SIG-M5 treated with dmso at 0.1 percent for 504 hours (cell line): Measurements from ENCODE around the gene PTPRB.

ENCODE experiments used
- DNase-seq: peaks from one replicate; lab custom pipeline; 2025; ENCODE audit not compliant: unreplicated experiment; lab: John Stamatoyannopoulos, UW

The PTPRB gene

DNA sequence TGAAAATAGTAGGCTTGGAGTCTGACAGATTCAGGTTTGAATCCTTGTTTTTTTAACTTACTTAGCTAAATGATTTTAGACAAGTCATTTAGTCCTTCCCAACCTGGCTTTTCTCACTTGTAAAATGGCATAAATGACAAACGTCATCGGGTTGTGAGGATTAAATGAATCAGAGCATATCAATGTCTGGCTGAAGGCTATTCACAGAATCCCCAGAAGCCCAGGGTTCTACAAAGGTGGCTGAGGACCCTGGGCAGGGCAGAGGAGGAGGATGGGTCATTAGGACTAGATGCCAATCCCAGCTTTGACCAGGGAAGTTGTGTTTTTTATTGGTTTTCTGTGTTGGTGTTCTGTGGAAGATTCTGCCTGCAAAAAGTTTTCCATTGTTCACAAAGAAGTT, 7.6 kb upstream of the PTPRB start:
- DNase-seq = no peak

DNA sequence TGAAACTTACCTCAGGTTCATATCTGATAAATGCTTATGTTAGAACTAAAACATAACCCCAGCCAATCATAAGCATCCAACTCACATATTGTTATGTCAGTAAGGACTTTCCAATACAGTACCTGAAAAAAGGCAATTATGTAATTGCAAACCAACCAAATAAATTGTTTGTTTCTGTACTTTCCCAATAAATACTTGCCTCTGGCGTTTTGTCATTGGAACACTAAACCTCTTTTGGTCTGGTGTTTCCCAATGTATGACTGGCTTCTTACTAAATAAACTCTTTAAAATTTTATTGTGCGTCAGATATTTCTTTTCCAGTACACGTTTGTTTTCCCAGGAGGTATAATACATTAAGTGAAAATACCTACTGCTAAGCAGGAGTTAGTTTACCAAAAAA, 6.7 kb upstream of the PTPRB start:
- no peak for DNase-seq

DNA sequence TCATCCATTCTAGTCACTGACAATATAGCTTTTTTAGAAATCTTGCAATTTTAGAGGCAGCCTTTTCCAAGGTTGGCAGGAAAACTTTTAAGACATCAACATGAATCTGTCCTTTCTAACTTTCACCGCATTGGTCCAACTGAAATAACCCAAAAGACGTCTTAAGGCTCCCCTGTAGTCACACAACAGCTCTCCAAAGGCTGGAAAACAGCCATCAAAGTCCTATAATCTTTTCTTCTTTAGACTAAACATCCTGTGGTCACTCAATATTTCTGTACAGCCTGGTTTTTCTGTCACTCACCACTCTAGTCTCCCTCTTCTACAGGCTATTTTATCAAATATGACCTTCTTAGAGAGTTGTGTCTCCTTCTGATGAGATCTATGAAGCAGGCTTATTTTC, 4.5 kb upstream of the PTPRB start:
- no peak for DNase-seq

DNA sequence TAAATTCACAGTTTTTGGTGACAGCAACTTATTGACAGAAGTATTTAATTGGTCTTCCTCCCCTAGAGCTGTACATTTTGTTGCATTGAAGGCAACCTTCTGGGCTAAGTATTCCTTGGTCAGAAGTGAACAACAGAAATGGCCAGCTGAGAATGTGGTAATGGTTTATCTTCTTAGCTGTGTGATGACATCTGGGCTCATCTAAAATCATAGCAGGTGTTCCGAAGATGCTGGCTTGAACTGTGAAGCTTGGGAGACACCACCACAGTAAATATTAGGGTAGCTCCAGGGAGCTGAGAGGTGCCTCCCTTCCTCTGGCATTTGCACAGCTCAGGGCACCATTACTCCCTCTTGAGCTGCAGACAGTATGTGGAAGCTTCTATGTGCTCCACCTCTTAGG, 3.7 kb upstream of the PTPRB start:
- no peak for DNase-seq

DNA sequence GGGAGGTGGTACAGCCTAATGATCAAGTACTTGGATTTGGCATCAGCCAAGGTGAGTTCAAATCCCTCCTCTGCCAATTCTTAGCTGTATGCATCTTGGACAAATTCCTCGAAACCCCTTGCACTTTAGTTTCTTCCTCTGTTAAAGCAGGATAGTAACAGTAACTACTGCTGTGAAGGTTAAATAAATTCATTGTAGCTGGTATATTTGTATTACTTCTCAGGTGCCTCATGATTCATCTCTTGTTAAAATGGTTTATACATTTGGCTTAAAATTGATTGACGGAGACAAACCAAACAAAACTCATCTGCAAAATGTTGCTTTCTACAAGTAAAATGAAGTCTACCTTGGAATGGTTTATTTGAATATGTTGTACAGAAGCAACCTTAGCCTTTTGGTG, 2.3 kb upstream of the PTPRB start:
- DNase-seq = no peak

DNA sequence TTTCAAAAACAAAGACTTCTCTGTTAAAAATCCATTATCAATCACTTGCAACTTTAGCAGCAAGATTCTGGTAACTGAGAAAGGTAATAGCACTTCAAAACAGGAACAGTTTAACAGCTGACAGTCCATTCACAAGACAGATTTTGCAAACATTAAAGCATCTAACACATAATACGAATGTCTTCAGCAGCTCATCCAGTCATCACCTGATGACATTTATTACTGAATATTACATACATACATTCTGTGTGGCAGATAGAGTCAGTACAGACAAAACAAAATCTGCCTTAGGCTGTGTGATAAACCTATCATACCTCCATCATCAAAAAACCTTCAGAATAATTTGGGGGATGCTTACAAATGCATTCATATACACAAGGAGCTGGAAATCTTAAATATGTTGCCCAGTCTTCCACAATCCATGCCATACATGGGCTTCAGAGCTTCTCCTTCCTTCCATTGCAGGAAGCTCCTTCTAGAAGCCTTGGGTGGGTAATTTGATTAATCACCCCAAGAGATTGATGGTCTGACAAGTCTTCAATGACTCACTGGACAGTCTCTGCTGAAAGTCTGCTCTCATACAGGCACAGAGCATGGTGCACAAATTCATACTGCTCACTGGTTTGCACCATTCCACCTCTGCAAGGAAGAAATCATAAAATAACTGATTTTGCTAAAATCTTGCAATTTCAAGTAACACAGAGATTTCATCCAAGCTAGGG, 1.6 kb upstream of the PTPRB start:
- DNase-seq = no peak

DNA sequence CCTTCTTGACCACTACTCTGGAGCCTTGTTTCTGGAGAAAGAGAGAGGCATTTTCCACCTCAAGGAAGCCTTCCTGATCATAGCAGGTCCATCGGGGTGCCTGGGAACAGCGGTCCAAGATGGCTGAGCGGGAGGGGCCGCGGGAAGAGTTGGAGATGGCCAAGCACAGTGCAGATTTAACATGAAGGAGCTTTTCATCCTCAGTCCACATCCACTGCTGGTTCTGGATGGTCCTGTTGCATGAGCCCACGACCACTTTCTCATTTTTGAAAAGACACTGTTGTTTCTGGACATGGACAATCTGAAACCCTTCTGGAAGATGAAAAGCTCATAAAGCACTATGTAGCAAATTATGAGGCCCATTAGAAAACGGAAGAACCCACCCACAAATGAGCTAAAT, 1.5 kb downstream of the PTPRB start:
- no peak for DNase-seq

DNA sequence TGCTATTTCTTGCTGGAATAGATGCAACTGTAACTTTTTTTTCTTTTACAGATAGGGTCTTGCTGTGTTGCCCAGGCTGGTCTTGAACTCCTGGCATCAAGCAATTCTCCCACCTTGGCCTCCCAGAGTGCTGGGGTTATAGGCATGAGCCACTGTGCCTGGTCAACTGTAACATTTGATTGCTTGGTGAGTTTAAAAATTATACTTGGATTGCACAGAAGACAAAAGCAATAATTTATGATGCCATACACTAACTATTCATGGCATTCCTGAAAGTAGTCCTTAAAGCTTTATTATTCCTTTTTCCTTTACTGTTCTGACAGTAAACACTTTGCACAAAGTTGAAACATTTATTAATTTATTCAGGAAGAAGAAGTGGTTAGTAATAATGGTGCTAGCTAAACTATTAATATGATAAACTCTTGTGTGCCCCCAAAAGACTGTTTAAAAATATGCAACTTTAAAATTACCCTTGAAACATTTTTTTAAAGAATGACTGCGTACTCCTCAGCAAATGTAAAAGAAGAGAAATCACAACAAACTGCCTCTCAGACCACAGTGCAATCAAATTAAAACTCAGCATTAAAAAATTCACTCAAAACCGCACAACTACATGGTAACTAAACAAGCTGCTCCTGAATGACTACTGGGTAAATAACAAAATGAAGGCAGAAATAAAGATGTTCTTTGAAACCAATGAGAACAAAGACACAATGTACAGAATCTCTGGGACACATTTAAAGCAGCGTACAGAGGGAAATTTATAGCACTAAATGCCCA, 8.3 kb downstream of the PTPRB start:
- no peak for DNase-seq

DNA sequence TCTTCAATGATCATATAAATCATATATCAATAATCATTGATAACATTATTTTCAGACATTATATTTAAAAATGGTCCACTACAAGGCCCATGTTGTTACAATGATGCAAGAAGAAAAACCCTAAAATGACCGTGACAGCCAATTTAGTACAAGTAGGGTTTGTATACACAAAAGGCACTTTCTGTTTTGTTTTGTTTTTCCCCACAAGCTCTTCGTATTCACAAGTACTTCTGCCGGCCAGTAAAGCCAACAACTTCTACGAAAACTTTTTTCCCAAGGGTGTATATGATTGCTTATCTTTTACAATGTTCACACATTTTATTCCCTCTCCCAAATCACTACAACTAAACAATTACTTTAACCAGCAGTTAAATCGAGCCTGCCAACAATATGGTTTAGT, 9.6 kb downstream of the PTPRB start:
- DNase-seq = no peak

DNA sequence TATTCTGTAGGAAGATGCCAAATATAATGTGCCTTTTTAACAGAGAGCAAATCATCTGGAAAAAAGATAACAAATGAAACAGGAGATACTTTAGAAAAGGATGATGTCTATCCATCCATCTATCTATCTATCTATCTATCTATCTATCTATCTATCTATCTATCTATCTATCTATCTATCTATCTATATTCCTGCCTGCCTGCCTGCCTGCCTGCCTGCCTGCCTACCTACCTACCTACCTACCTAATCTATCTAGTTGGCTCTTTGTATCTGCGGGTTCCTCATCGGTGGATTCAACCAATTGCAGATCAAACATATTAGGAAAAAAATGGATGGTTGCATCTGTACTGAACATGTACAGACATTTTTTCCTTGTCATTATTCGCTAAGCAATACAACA, 11.0 kb downstream of the PTPRB start:
- no peak for DNase-seq

DNA sequence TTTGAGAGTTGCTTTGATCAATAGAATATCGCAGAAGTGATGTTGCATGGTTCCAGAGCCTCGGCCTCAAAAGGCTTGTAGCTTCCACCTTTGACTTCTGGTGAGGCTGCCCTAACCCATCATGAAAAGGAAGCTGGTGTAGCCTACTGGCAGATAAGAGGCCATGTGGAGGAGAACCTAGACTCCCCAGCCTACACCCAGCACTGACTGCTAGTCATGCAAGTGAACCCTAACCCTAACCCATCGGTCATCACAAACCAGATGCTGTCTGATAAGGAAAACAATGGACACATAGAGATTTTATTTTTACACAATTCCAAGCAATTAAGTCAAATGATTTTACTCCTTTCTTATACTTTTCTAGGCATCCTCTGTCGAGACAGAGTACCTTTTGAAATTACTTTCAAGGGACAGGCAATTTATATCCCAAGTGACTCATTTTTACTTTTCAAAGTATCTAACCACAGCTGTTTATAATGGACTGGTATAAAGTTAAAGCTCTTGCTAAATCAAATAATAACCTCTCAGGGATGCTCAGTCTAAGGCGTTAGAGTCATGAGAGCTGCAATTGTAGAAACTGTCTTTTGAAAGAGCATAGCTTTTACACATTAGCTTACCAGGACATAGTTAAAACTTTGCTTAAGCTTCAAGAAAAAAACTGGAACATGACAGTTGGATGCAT, 17.6 kb downstream of the PTPRB start:
- DNase-seq = no peak

DNA sequence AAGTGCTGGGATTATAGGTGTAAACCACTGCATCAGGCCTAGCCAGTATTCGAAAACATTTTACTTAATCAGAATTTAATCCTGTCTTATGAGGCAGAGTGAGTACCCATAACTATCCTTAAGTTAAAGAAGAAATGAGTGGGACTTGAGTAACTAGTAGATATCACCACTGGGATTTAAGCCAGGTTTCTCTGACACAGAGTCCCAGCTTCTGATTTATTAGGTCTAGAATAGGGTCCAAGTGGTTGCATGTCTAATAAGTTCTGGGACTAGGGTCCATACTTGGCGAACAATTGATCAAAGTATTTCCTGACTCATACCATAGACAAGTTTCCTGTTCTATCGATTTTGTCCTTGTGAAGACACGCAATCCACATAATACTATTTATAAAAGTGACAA, 18.9 kb downstream of the PTPRB start:
- DNase-seq = no peak

DNA sequence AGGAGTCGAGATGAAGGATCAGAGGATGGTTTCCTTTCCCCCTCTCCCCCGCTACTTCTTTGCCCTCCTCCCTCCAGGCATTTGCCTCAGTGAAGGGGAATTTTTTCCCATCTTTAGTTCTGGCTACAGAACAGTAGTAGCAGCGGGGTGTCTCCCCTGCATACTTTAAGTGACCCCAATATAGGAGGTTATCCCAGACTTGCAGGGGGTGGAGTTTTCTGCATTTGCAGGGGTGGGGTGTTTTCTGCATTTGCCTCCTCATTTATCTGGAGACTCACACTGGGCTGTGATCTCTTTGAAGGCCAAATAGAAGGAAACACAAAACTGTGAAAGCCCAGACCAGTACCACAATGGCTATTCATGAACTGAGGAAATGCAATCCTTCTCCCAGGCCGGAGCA, 19.8 kb downstream of the PTPRB start:
- DNase-seq = no peak

DNA sequence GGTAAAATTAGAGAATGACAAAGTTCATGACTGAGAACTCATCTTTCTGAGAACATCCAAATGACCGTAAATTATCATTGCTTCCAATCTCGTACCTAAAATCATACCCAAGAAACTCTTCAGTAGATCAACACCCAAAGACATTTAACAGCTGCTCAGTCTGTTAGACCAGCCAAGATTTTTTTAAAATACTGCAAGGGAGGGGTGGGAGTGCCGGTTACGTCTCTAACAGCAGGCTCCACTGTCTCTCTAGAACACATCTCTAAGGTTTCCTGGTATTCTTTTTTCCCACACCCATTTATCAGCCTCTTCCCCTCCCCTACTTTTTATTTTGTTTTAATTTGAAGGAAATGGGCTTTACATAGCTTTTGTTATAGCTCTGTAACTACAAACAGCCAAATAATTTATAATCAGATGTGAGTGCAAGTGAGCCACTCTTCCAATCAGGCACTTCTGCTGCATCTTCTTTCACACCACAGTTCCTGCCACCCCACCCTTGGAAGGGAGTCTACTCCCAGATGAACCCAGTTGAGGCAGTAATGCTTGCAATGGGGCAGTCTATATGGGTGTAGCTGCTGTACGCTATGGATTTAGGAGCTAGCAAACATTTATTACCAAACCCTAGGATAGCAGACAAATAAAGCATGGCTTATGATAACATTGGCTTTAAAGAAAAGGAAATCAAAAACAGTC, 21.9 kb downstream of the PTPRB start:
- no peak for DNase-seq

DNA sequence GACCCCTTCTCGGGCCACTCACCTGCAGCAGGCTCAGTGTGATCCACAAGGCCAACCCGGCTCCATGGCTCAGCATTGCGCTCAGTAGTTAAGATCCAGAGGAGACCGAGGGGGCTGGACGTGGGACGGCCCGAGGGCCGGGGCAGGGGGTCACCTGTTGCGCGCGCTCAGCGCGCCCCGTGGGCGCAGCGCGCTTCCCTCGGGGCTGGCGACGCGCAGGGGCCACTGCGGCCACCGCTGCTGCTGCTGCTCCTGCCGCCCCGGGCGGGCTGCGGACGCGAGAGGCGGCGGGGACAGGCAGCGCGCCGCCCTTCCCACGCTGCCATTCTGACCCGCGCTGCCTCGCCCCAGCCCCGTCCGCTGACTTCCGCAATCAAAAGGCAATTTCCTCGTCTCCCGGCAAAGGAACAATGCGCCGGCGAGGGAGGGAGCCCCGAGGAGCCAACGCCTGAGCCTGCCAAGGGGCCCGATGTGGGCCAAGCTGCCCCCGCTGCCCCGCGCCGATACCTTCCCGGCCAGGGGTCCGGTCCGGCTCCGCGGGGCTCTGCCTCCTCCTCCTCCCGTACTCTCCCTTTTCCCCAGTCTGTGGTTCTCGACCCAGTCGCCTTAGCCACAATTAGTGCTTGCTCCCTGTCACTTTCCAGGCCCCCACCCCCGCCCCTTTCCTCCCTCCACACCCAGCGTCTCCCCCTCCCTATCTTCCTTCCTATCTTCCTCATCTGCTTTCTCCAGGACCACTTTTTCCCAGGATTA, 27.3 kb downstream of the PTPRB start:
- no peak for DNase-seq

DNA sequence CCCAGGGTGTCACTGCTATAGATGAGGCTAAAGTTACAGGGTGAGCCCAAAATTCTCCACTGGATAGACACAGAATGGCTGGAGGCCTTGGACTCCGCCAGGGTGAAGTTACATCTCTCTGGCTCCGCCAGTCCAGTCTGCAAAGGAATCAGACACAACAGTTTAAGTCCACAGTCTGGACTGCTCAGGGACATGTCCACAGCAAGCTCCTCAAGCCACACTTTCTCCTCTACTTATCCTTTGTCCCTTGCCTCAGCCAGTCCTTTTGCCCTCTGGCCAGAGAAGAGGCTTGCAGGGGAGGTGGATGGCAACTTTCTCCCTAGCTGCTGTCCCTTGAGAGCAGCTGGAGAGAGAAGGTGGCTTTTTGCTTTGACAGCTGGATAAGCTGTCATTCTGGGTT, 28.0 kb downstream of the PTPRB start:
- no peak for DNase-seq

DNA sequence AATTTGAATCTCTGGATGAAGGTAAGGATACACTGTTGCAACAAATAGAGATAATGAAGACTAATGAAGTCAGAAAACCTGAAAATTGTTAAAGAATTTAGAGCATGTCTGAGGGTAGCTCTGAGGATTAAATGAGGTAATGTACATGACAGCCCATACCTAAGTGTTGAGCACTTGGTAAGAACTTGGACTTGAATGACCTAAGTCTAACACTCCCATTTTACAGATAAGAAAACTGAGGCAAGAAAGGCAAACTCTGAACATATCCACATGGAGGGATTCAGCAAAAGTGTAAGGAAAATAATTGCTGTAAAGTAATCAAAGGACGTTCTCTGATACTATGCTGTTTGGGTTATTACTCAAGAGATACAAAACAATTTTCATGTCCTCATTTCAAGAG, 29.0 kb downstream of the PTPRB start:
- no peak for DNase-seq

DNA sequence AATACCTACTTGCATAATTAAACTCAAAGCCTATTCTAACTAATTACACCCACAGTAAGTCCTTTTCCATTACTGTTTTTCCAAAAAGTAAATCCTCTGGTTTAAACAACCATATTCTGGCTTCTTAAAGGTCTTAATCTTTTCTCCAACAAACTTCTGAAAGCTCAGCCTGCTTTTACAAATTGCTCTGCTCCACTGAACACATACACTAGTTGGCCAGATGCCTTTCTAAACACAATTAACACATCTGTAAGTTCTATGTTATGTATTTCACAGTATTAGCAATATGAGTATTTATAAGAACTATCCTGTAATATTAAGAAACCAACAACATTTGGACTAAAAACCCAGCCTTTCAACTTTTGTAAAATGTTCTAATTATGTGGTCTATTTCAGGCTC, 30.1 kb downstream of the PTPRB start:
- DNase-seq = no peak

DNA sequence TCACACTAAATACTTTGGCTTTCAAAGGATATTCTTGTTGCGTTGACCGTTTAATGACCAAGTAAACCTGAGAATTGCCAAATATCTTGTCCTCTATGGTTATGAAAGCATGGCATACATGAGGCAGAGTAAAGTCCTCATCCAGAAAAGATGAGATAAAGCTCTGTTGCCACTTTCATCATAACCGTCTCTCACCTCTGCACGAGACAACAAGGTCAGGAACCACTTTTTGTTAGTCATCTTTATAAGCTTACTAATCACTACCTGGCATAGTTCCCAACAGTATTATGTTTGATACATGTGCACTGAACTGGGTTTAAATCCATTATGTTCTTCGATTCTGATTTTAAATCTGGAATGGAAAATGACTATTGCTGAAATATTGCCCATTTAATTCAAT, 31.3 kb downstream of the PTPRB start:
- no peak for DNase-seq

DNA sequence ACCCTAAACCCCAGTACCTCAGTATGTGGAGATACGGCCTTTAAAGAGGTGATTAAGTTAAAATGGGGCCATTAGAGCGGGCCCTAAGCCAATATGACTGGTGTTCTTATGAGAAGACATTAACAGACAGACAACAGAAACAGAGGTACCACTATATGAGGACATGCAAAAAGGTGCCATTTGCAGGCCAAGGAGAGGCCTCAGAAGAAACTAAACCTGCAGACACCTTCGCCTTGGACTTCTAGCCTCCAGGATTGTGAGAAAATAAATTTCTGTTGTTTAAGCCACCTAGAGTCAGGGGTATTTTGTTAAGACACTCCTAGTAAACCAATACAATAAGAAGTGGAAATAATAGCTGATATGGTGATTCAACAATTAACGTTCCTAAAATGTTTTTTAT, 32.6 kb downstream of the PTPRB start:
- no peak for DNase-seq

DNA sequence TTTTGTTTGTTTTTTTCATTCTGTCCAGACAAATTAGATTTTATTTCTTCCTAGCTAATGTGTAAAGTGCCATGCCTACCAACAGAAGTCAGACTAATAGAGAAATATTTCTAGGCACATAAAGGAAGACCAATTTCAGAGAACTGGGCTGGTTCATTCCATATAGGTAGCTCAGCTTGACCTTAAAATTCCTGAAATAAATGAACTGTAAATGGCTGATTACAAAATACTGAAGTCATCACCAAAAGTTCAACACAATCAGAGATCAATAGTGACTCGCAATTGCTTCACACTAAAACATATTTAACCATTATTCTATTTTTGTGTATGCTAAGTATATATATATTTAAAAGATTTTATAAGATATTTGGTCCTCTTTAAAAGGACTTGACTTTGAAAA, 34.2 kb downstream of the PTPRB start:
- no peak for DNase-seq
